Esophagus squamous epithelium (tissue), 5 donors: Measurements from ENCODE around the gene ELF4. TPM values are rescaled to one million over a fixed set of nuclear protein-coding genes. Genes with fewer than 3 reads are reported as not detected.
A peak's percentile ranks its signal among the peaks of the same experiment; 100 is the strongest.

ENCODE experiments used
- DNase-seq: peaks from one replicate; lab custom pipeline; 2025; lab: John Stamatoyannopoulos, UW
- H3K27ac ChIP-seq, 4 donors: fragments of 200-600 bp; sonication (generic); one replicate each; pipeline ENCODE4 v1.5.1; 2016 to 2019; ENCODE audit warnings: mild to moderate bottlenecking in 1 of 4
- H3K27me3 ChIP-seq, 4 donors: fragments of 200-600 bp; sonication (generic); 1 replicate in 3 of 4; 2 replicates in 1 of 4; pipeline versions ENCODE4 v1.5.1 to v1.6.0; 2017 to 2021; ENCODE audit warnings: antibody characterized with exemption in 1 of 4
- H3K36me3 ChIP-seq, 3 donors: fragments of 200-600 bp; sonication (generic); one replicate each; pipeline ENCODE4 v1.5.1; 2016 to 2019
- H3K4me1 ChIP-seq, 3 donors: fragments of 200-600 bp; sonication (generic); one replicate each; pipeline ENCODE4 v1.5.1; 2017 to 2019
- H3K4me3 ChIP-seq, 4 donors: fragments of 200-600 bp; sonication (generic); 1 replicate in 3 of 4; 2 replicates in 1 of 4; pipeline ENCODE4 v1.5.1; 2016 to 2019; ENCODE audit warnings: mild to moderate bottlenecking in 2 of 4, moderate library complexity in 1 of 4
- H3K9me3 ChIP-seq, 3 donors: fragments of 200-600 bp; sonication (generic); one replicate each; pipeline ENCODE4 v1.5.1; 2016 to 2019
- CTCF ChIP-seq, 6 experiments: fragments of 450-650 bp in 4 of 6; fragments of 200-600 bp in 2 of 6; sonication (generic) in 2 of 6; IDR thresholded peaks; one replicate each; pipeline ENCODE4 v1.5.1; 2016 to 2019; ENCODE audit warnings: antibody characterized with exemption in 6 of 6, mild to moderate bottlenecking in 4 of 6, moderate library complexity in 4 of 6
- POLR2A ChIP-seq, 4 donors: fragments of 450-650 bp; IDR thresholded peaks; one replicate each; pipeline ENCODE4 v1.6.1; 2017; ENCODE audit warnings: antibody characterized with exemption in 4 of 4, mild to moderate bottlenecking in 4 of 4, moderate library complexity in 3 of 4
- WGBS, 2 donors: methylation state at CpG; one replicate each; pipeline ENCODE4 v1.1.5; 2018; 5-methylcytosine and 5-hydroxymethylcytosine counted together
- intact Hi-C: fragments of 100-400 bp; cut with DNase I; formaldehyde crosslinking; loops from one replicate; pipeline ENCODE4 v1.15.0; 2022
- total RNA-seq, 4 donors: library from RNA; depleted of rRNA; stranded (reverse); fragments of >200 nt; gene quantifications; one replicate each; pipeline ENCODE4 v1.1.0, GENCODE V29; 2016
- donor health status: DM: yes; HTN: yes; CAD: no.

ELF4 gene
- total RNA-seq, 4 donors from 2014 or later: 9.2 to 14.1 (median 12.5) TPM

DNA sequence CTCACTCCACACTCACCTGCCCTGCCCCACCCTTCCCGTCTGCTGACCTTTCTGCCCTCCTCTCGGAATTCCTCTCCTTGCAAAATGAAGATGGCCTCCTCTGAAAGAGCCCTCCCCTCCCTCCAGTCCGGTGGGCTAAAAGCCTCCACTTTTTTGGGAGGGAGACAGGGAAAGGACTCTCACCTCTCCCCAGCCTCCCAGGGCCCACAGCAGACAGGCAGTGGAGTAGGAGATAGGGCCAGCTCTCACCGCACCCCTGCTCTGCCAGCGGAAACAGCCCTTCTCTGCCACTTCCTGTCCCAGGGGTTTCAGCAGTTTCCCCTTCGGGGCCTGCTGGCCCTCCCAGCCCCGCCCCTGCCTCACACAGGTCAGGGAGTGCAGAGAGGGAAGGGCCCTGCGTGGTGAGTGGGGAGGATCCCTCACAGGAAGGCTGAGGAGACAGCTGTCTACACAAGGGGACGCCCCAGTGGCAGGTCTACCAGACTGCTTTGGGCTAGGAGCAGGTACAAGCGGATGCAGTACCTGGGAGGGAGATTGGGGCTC is 18.2 kb downstream of the ELF4 start:
- Histone ChIP-seq H3K4me3 (peak overlapping the region in 1 of 4 donors; percentile 13), H3K27me3 (no peaks in the 10 kb centered on the region), H3K9me3 (no peaks in the 10 kb centered on the region), H3K36me3 (no peaks in the 10 kb centered on the region), H3K4me1 (peaks cover 0 to 28% (median 0%) of the 10 kb centered on the region in 3 donors), H3K27ac (peak overlapping the region in 2 of 4 donors; percentile 48 to 50)
- 27% methylated on average over 2 of the region's 10 CpGs; no CpG with 5 or more reads in 1 of the 2 donors for WGBS, 2 donors
- intact Hi-C loops: no loop called here
- DNase-seq: peak; percentile 50
- TF ChIP-seq POLR2A (IDR thresholded peaks at IDR 0.05) (no peak), CTCF (IDR thresholded peaks at IDR 0.05) (no peak)

GRCh38 chrX:130090364-130090763 is 19.9 kb downstream of the ELF4 start:
- intact Hi-C loops: no loop called here
- Histone ChIP-seq H3K27ac (no peak overlapping the region), H3K4me3 (no peak overlapping the region), H3K4me1 (peaks cover 0 to 43% (median 4%) of the 10 kb centered on the region in 3 donors), H3K9me3 (no peaks in the 10 kb centered on the region), H3K36me3 (no peaks in the 10 kb centered on the region), H3K27me3 (no peaks in the 10 kb centered on the region)
- TF ChIP-seq POLR2A (IDR thresholded peaks at IDR 0.05) (no peak), CTCF (IDR thresholded peaks at IDR 0.05) (no peak)
- WGBS, 2 donors: 80 to 81% methylated on average over 3 of the region's 3 CpGs
- DNase-seq: no peak

GRCh38 chrX:130086447-130087206 is 23.7 kb downstream of the ELF4 start:
- peaks cover 3 to 61% (median 4%) of the 10 kb centered on the region in 3 donors for H3K4me1 ChIP-seq
- no peaks in the 10 kb centered on the region for H3K27me3 ChIP-seq
- H3K4me3 ChIP-seq: peak overlapping the region in 2 of 4 donors; percentile 9 to 19
- TF ChIP-seq CTCF (IDR thresholded peaks at IDR 0.05): no peak
- no peak for TF ChIP-seq POLR2A (IDR thresholded peaks at IDR 0.05)
- no peaks in the 10 kb centered on the region for H3K36me3 ChIP-seq
- WGBS, 2 donors: 59 to 66% methylated on average over 6 to 10 of the region's 13 CpGs
- H3K27ac ChIP-seq: peak overlapping the region; percentile 14 to 77 (median 59)
- intact Hi-C loops: no loop called here
- peak; percentile 10 for DNase-seq
- no peaks in the 10 kb centered on the region for H3K9me3 ChIP-seq

DNA sequence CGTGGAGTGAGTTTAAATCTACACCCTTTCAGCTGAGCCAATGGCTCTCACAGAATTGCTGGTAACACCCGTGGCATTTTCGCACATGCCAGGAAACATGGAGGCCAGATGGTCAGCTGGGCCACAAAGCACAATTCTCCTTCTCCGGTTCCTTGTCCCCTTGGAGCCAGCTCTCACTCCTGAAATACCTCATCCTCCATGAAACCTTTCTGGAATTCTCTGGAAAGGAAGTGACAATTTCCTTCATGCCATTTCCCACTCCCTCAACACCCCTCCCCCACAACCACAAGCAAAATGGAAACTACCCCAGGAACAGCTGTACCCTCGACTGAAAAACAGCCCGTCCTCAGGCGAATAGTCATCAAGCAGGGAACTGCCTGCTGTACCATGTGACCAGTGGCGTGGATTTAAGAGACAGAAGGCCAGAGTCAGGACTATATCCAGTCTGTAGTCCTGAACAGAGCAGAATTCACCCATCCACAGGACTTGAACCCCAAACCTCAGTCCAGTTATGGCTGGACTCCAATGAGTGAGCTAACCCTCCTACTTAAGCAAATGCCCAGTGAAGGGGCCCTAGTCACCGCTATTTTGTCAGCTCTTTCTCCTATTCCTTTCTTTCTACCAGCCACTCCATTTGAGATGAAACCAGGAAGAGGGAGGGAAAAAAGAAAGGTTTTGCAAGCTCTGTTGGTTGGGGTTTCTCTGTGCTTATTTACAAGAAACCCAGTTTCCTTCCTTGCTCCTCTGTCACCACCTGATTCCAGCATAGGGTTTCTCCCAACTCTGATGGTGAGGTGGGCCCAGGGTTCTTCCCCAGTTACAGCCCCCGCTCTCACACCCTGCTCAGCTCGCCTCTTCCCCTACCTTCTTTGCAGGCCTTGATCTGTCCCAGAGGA is 24.5 kb downstream of the ELF4 start:
- intact Hi-C loops: no loop called here
- 56 to 72% methylated on average over 4 to 11 of the region's 11 CpGs for WGBS, 2 donors
- no peak for DNase-seq
- H3K36me3 ChIP-seq: no peaks in the 10 kb centered on the region
- peak overlapping the region in 2 of 4 donors; percentile 9 to 19 for H3K4me3 ChIP-seq
- peak overlapping the region; percentile 14 to 77 (median 59) for H3K27ac ChIP-seq
- H3K9me3 ChIP-seq: no peaks in the 10 kb centered on the region
- TF ChIP-seq POLR2A (IDR thresholded peaks at IDR 0.05) (no peak), CTCF (IDR thresholded peaks at IDR 0.05) (no peak)
- peaks cover 4 to 69% (median 5%) of the 10 kb centered on the region in 3 donors for H3K4me1 ChIP-seq
- H3K27me3 ChIP-seq: no peaks in the 10 kb centered on the region
